Endothelial cell of umbilical vein (primary cell): ENCODE results near the gene AP2A2. TPM values are rescaled to one million over a fixed set of nuclear protein-coding genes. Genes with fewer than 3 reads are reported as not detected.

Source experiments
- BruUV-seq: library from RNA; stranded (reverse); fragments of 400-500 nt; replicated peaks from 2 replicates; lab custom pipeline; 2021; lab: Mats Ljungman, UMichigan
- CTCF ChIA-PET: fragments of 300-600, 350-600 bp; sonication (Branson Sonifier 250); formaldehyde crosslinking; loops from one replicate; lab custom pipeline; 2021; ENCODE audit warnings: antibody characterized with exemption, inconsistent platforms; lab: Charles Lee
- POLR2A ChIA-PET: fragments of 300-600, 350-600 bp; sonication (Branson Sonifier 250); formaldehyde crosslinking; loops from one replicate; lab custom pipeline; 2021; ENCODE audit warnings: antibody characterized with exemption, inconsistent platforms; lab: Charles Lee
- DNase-seq: peaks from one replicate; pipeline ENCODE4 v3.0.0-alpha.2; 2011; ENCODE audit warnings: low read depth, low spot score
- FAIRE-seq: peaks from 2 replicates; lab custom pipeline; 2011; peaks lifted over from hg19 to GRCh38; lab: Jason Lieb, UNC
- H2AFZ ChIP-seq: 2 replicates; pipeline ENCODE4 v1.6.0; 2012; ENCODE audit warnings: low read depth, low read length, control low read depth, inconsistent platforms
- H3K27ac ChIP-seq: 2 replicates; pipeline ENCODE4 v1.5.1; 2011; ENCODE audit warnings: low read depth, mild to moderate bottlenecking, control low read depth, low read length, moderate library complexity; ENCODE audit not compliant: insufficient read depth
- H3K27me3 ChIP-seq, 2 experiments: 2 replicates each; pipeline versions ENCODE4 v1.6.0 to v1.6.1; 2011; ENCODE audit warnings: low read length in 2 of 2, mixed read lengths in 1 of 2; ENCODE audit not compliant: control insufficient read depth in 2 of 2, insufficient read depth in 2 of 2
- H3K36me3 ChIP-seq, 2 experiments: 2 replicates in 1 of 2; 3 replicates in 1 of 2; pipeline ENCODE4 v1.5.1; 2011; ENCODE audit warnings: low read length in 2 of 2, mild to moderate bottlenecking in 1 of 2, moderate library complexity in 1 of 2; ENCODE audit not compliant: control insufficient read depth in 2 of 2, insufficient read depth in 2 of 2; ENCODE audit errors: extremely low read depth in 1 of 2
- H3K4me1 ChIP-seq: 3 replicates; pipeline ENCODE4 v1.5.1; 2011; ENCODE audit warnings: mild to moderate bottlenecking, low read length; ENCODE audit not compliant: control insufficient read depth, insufficient read depth; ENCODE audit errors: extremely low read depth
- H3K4me2 ChIP-seq: 2 replicates; pipeline ENCODE4 v1.6.1; 2011; ENCODE audit warnings: low read length, control low read depth, mixed read lengths; ENCODE audit not compliant: insufficient read depth
- H3K4me3 ChIP-seq, 3 experiments: fragments of 200-600 bp in 1 of 3; sonication (generic), shearing (Covaris generic) in 1 of 3; replicated peaks in 1 of 3; 2 replicates each; pipeline ENCODE4 v1.5.1; 2011 to 2016; ENCODE audit warnings: control low read depth in 3 of 3, low read length in 3 of 3, mild to moderate bottlenecking in 2 of 3, inconsistent platforms in 1 of 3, low read depth in 1 of 3, moderate library complexity in 1 of 3; ENCODE audit not compliant: insufficient read depth in 1 of 3
- H3K79me2 ChIP-seq: 2 replicates; pipeline ENCODE4 v1.6.0; 2012; ENCODE audit warnings: low read length, inconsistent platforms; ENCODE audit not compliant: control insufficient read depth, insufficient read depth
- H3K9ac ChIP-seq: replicated peaks from 2 replicates; pipeline ENCODE3; 2011; ENCODE audit warnings: low read length, control low read depth; ENCODE audit not compliant: insufficient read depth; ENCODE audit errors: extremely low read depth
- H3K9me1 ChIP-seq: replicated peaks from 3 replicates; pipeline ENCODE4 v1.6.0; 2011; ENCODE audit warnings: mild to moderate bottlenecking, low read length; ENCODE audit not compliant: control insufficient read depth, insufficient read depth; ENCODE audit errors: extremely low read depth
- H3K9me3 ChIP-seq: replicated peaks from 2 replicates; pipeline ENCODE4 v1.5.1; 2012; ENCODE audit warnings: low read length, inconsistent platforms; ENCODE audit not compliant: control insufficient read depth, insufficient read depth
- H4K20me1 ChIP-seq: replicated peaks from 2 replicates; pipeline ENCODE3; 2011; ENCODE audit warnings: mild to moderate bottlenecking, low read length; ENCODE audit not compliant: control insufficient read depth, insufficient read depth; ENCODE audit errors: extremely low read depth
- CTCF ChIP-seq, 2 donors: IDR thresholded peaks; 1 replicate in 1 of 2; 2 replicates in 1 of 2; pipeline ENCODE4 v1.5.1; 2011; ENCODE audit warnings: low read length in 2 of 2, mild to moderate bottlenecking in 2 of 2, moderate library complexity in 2 of 2, control low read depth in 1 of 2, inconsistent platforms in 1 of 2, low read depth in 1 of 2; ENCODE audit not compliant: insufficient read depth in 1 of 2; ENCODE audit errors: extremely low read depth in 1 of 2
- EZH2 ChIP-seq: IDR thresholded peaks from 2 replicates; pipeline ENCODE4 v1.6.1; 2012; ENCODE audit warnings: borderline replicate concordance, low read depth, mild to moderate bottlenecking, moderate library complexity, low read length, inconsistent platforms; ENCODE audit not compliant: severe bottlenecking
- FOS ChIP-seq: IDR thresholded peaks from 2 replicates; pipeline ENCODE4 v1.6.1; 2011; ENCODE audit warnings: mild to moderate bottlenecking, low read length, moderate library complexity, borderline replicate concordance; ENCODE audit not compliant: insufficient read depth
- GATA2 ChIP-seq: IDR thresholded peaks from 2 replicates; pipeline ENCODE4 v1.7.0; 2011; ENCODE audit warnings: low read depth, mild to moderate bottlenecking, moderate library complexity, mixed read lengths, low read length; ENCODE audit not compliant: insufficient read length, insufficient read depth
- JUN ChIP-seq: IDR thresholded peaks from 2 replicates; pipeline ENCODE4 v1.6.1; 2011; ENCODE audit warnings: borderline replicate concordance, low read depth; ENCODE audit not compliant: insufficient read length, insufficient read depth
- MAX ChIP-seq: IDR thresholded peaks from 2 replicates; pipeline ENCODE4 v1.6.1; 2011; ENCODE audit not compliant: insufficient read depth, insufficient read length
- MYC ChIP-seq: IDR thresholded peaks from one replicate; pipeline ENCODE4 v1.6.1; 2011; ENCODE audit warnings: mild to moderate bottlenecking, low read depth, low read length
- POLR2A ChIP-seq: IDR thresholded peaks from 2 replicates; pipeline ENCODE4 v1.6.1; 2012; ENCODE audit warnings: low read depth, mild to moderate bottlenecking, control low read depth, low read length
- POLR2AphosphoS5 ChIP-seq: IDR thresholded peaks from 2 replicates; pipeline ENCODE4 v1.6.1; 2012; ENCODE audit warnings: low read depth, mild to moderate bottlenecking, control low read depth, low read length, moderate library complexity; ENCODE audit not compliant: insufficient read depth
- dilution Hi-C: fragments of 300-500 bp; cut with MboI; formaldehyde crosslinking; loops from one replicate; pipeline ENCODE4 v1.15.0; 2019; ENCODE audit warnings: low sequenced_read_pairs; ENCODE audit not compliant: extremely low pct_ligation_motif_present
- intact Hi-C: fragments of 100-400 bp; cut with micrococcal nuclease; formaldehyde crosslinking; loops from one replicate; pipeline ENCODE4 v1.10.0; 2022
- polyA plus RNA-seq, 4 experiments: library from polyadenylated mRNA; depleted of rRNA in 3 of 4; stranded (reverse) in 3 of 4; unstranded in 1 of 4; fragments of >200 nt; gene quantifications; 2 replicates each; pipeline versions ENCODE4 v1.2.1 to v1.2.3, GENCODE V29; 2011 to 2012; ENCODE audit warnings: missing spikeins in 1 of 4
- total RNA-seq: library from RNA; stranded (reverse); gene quantifications from 2 replicates; pipeline ENCODE4 v1.2.3, GENCODE V29; 2021

Gene AP2A2
- total and polyA plus RNA-seq, 2 donors (not counting 3 experiments of a cell fraction or from before 2014, with no cell fraction given): 89.5 to 92.6 TPM

DNA sequence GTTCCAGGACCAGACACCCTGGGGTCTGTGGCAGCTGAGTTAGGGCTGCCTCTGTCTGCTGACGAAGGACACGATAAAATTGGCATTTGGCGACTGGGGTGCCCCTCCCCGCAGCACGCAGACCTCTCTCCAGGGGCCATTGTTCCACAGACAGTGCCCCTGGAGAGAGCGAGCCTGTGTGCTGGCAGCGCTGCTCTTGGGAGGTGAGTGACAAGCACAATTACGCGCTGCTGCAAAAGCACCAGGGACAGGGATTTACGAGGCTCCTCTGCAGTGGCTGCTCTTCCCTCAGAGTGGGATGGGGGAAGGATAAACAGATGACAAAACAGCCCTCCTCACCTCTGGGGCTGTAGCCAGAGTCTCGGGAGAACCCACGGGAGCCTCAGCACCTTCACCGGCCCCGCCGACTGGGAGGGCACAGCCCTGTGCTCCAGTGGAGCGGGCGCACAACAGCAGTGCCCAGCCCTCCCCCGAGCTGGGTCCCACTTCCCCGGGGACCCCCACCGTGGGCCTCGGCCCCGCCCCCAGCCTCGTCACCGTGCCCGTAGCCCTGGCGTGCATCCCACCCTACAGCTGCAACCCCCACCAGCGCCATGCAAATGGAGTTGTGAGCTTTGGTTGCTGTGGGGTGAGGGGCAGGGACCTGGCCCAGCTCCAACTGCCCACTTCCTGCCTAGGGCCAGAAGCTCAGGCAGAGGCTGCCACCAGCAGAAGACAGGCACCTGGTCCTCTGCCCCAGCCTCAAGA lies 34.7 kb upstream of the AP2A2 start:
- H3K79me2 ChIP-seq: no peaks in the 10 kb centered on the region
- no peaks in the 10 kb centered on the region for H3K9me1 ChIP-seq
- POLR2A ChIA-PET: no interaction called here
- FAIRE-seq (no peak), DNase-seq (no peak)
- no peak overlapping the region for H3K9ac ChIP-seq
- H3K4me2 ChIP-seq: no peak overlapping the region
- H3K36me3 ChIP-seq: peaks cover 0 to 5% of the 10 kb centered on the region in 2 experiments
- H3K4me3 ChIP-seq: no peak overlapping the region
- intact Hi-C loops: no loop called here
- H2AFZ ChIP-seq: no peak overlapping the region
- no peaks in the 10 kb centered on the region for H3K27me3 ChIP-seq
- dilution Hi-C loops: no loop called here
- CTCF ChIA-PET: interaction anchor here (1.3 kb wide), 1 partner anchor 160 kb away, joined by 3 read pairs; no protein-coding TSS in a partner anchor
- H4K20me1 ChIP-seq: no peaks in the 10 kb centered on the region
- H3K27ac ChIP-seq: no peak overlapping the region
- TF ChIP-seq JUN: no peak
- TF ChIP-seq MYC: no peak
- no peak for TF ChIP-seq MAX
- no peak for TF ChIP-seq POLR2A
- no peak for TF ChIP-seq EZH2
- no peak for TF ChIP-seq GATA2
- no peak for TF ChIP-seq FOS
- no peak for TF ChIP-seq POLR2AphosphoS5
- TF ChIP-seq CTCF (IDR thresholded peaks at IDR 0.05; ENCODE audit: extremely low read depth in 1 of 2, insufficient read depth in 1 of 2, low read depth in 1 of 2, low read length in 2 of 2): no peak
- no TSS peak for BruUV-seq
- H3K4me1 ChIP-seq: no peaks in the 10 kb centered on the region
- H3K9me3 ChIP-seq: no peaks in the 10 kb centered on the region
